SK-N-SH treated with all-trans-retinoic acid at 6 μM for 48 hours (cell line): ENCODE measurements around the gene EIF2A.

ENCODE experiments used
- ATAC-seq: fragments of 200-7000 bp; cut with Tn5 transposase; 3 replicates; pipeline ENCODE4 v1.9.1; 2020; ENCODE audit warnings: mild to moderate bottlenecking, moderate library complexity
- ARNTL ChIP-seq: fragments of 450-650 bp; formaldehyde crosslinking; IDR thresholded peaks from 2 replicates; pipeline ENCODE4 v1.5.0; 2020; ENCODE audit warnings: low read depth, mild to moderate bottlenecking, moderate library complexity, borderline replicate concordance
- BACH2 ChIP-seq: fragments of 250-450 bp; sonication (Bioruptor Pico); IDR thresholded peaks from 2 replicates; pipeline ENCODE4 v1.9.0; 2021; ENCODE audit warnings: mild to moderate bottlenecking, borderline replicate concordance
- CREB5 ChIP-seq: fragments of 250-450 bp; sonication (Bioruptor Pico); IDR thresholded peaks from 2 replicates; pipeline ENCODE4 v1.5.1; 2020; ENCODE audit warnings: low read depth, mild to moderate bottlenecking, moderate library complexity
- CSRNP3 ChIP-seq: fragments of 250-450 bp; sonication (Bioruptor Pico); IDR thresholded peaks from 2 replicates; pipeline ENCODE4 v1.5.1; 2021; ENCODE audit warnings: mild to moderate bottlenecking, moderate library complexity
- GLIS3 ChIP-seq: fragments of 250-450 bp; sonication (Bioruptor Pico); IDR thresholded peaks from 2 replicates; pipeline ENCODE4 v1.5.0; 2020; ENCODE audit warnings: mild to moderate bottlenecking, moderate library complexity
- ISL1 ChIP-seq: fragments of 250-450 bp; sonication (Bioruptor Pico); IDR thresholded peaks from 2 replicates; pipeline ENCODE4 v2.1.2; 2022; ENCODE audit warnings: mild to moderate bottlenecking, moderate library complexity
- OSR1 ChIP-seq: fragments of 250-450 bp; sonication (Bioruptor Pico); IDR thresholded peaks from 2 replicates; pipeline ENCODE4 v1.8.0; 2022; ENCODE audit warnings: moderate library complexity, mild to moderate bottlenecking, inconsistent platforms
- PATZ1 ChIP-seq: fragments of 250-450 bp; sonication (Bioruptor Pico); IDR thresholded peaks from 2 replicates; pipeline ENCODE4 v1.8.0; 2020; ENCODE audit warnings: mild to moderate bottlenecking, moderate library complexity, borderline replicate concordance
- POU6F1 ChIP-seq: fragments of 250-450 bp; sonication (Bioruptor Pico); IDR thresholded peaks from 2 replicates; pipeline ENCODE4 v1.8.0; 2021; ENCODE audit warnings: low read depth, mild to moderate bottlenecking, moderate library complexity, borderline replicate concordance
- PPARA ChIP-seq: fragments of 250-450 bp; sonication (Bioruptor Pico); IDR thresholded peaks from 2 replicates; pipeline ENCODE4 v1.5.0; 2020; ENCODE audit warnings: mild to moderate bottlenecking, borderline replicate concordance
- SNAI2 ChIP-seq: fragments of 250-450 bp; sonication (Bioruptor Pico); IDR thresholded peaks from 2 replicates; pipeline ENCODE4 v1.5.0; 2020; ENCODE audit warnings: mild to moderate bottlenecking, moderate library complexity
- TCF4 ChIP-seq: fragments of 250-450 bp; sonication (Bioruptor Pico); IDR thresholded peaks from 2 replicates; pipeline ENCODE4 v1.8.0; 2021; ENCODE audit warnings: mild to moderate bottlenecking, moderate library complexity, borderline replicate concordance
- TOX ChIP-seq: fragments of 250-450 bp; sonication (Bioruptor Pico); IDR thresholded peaks from 2 replicates; pipeline ENCODE4 v1.8.0; 2021; ENCODE audit warnings: mild to moderate bottlenecking, moderate library complexity, borderline replicate concordance
- TSHZ2 ChIP-seq: fragments of 250-450 bp; sonication (Bioruptor Pico); IDR thresholded peaks from 2 replicates; pipeline ENCODE4 v1.5.0; 2020; ENCODE audit warnings: mild to moderate bottlenecking, moderate library complexity
- ZC3H10 ChIP-seq: fragments of 250-450 bp; sonication (Bioruptor Pico); IDR thresholded peaks from 2 replicates; pipeline ENCODE4 v1.5.1; 2021; ENCODE audit warnings: mild to moderate bottlenecking, moderate library complexity
- ZFP3 ChIP-seq: fragments of 250-450 bp; sonication (Bioruptor Pico); IDR thresholded peaks from 2 replicates; pipeline ENCODE4 v1.5.0; 2020; ENCODE audit warnings: mild to moderate bottlenecking, moderate library complexity
- ZFP30 ChIP-seq: fragments of 450-650 bp; formaldehyde crosslinking; IDR thresholded peaks from 2 replicates; pipeline ENCODE4 v1.5.0; 2022; ENCODE audit warnings: mild to moderate bottlenecking, moderate library complexity
- ZNF70 ChIP-seq: fragments of 450-650 bp; formaldehyde crosslinking; IDR thresholded peaks from 2 replicates; pipeline ENCODE4 v1.5.0; 2020; ENCODE audit warnings: mild to moderate bottlenecking, moderate library complexity
- ZNF8 ChIP-seq: fragments of 450-650 bp; formaldehyde crosslinking; IDR thresholded peaks from 2 replicates; pipeline ENCODE4 v1.5.0; 2020; ENCODE audit warnings: mild to moderate bottlenecking, moderate library complexity

EIF2A gene

GRCh38 chr3:150509780-150510179 lies 36.8 kb upstream of the EIF2A start (continued):
- TF ChIP-seq CSRNP3 (CRISPR knock-in tag) (no peak), ZNF8 (no peak), ZNF70 (no peak), ARNTL (no peak)

GRCh38 chr3:150511122-150511821 lies 35.3 kb upstream of the EIF2A start:
- no peak for ATAC-seq

GRCh38 chr3:150515210-150515609 lies 31.4 kb upstream of the EIF2A start:
- no peak for TF ChIP-seq ZNF70
- no peak for TF ChIP-seq TOX
- no peak for TF ChIP-seq CSRNP3 (CRISPR knock-in tag)
- TF ChIP-seq POU6F1 (CRISPR knock-in tag) = no peak
- no peak for TF ChIP-seq ZC3H10 (CRISPR knock-in tag)
- TF ChIP-seq GLIS3 (CRISPR knock-in tag) = no peak
- no peak for TF ChIP-seq CREB5 (CRISPR knock-in tag)
- no peak for TF ChIP-seq TSHZ2 (CRISPR knock-in tag)
- TF ChIP-seq SNAI2 (CRISPR knock-in tag) = no peak
- no peak for TF ChIP-seq ISL1 (CRISPR knock-in tag)
- TF ChIP-seq PATZ1 (CRISPR knock-in tag) = no peak
- no peak for TF ChIP-seq TCF4
- no peak for TF ChIP-seq OSR1 (CRISPR knock-in tag)
- no peak for TF ChIP-seq BACH2 (CRISPR knock-in tag)
- TF ChIP-seq ZFP30 (CRISPR knock-in tag) = no peak
- TF ChIP-seq ZFP3 (CRISPR knock-in tag) = no peak
- no peak for TF ChIP-seq PPARA (CRISPR knock-in tag)
- TF ChIP-seq, all 23 proteins: peak for 0
- no peak for ATAC-seq

More at GRCh38 chr3:150511122-150511821, 35.3 kb upstream of the EIF2A start:
- TF ChIP-seq TSHZ2 (CRISPR knock-in tag) (no peak), TCF4 (no peak)
